Measurements from ENCODE around the gene PXDN.

- no peak for TF ChIP-seq POLR2AphosphoS5 (IDR thresholded peaks at IDR 0.05; ENCODE audit: borderline replicate concordance, low read depth, low read length)
- no peak for TF ChIP-seq EZH2 (IDR thresholded peaks at IDR 0.05)
- no peak for TF ChIP-seq FOXP2 (optimal IDR thresholded peaks at IDR 0.05; ENCODE audit: control extremely low read depth, extremely low read length, insufficient read depth)
These were observed 159.4 kb downstream of the PXDN start for GRCh38 chr2:1584691-1585485.
